Prostate gland (tissue), 2 donors: ENCODE results near the gene PACSIN1.

ENCODE experiments used
- CTCF ChIP-seq, 4 experiments: fragments of 200-600 bp in 2 of 4; fragments of 450-650 bp in 2 of 4; sonication (generic) in 2 of 4; IDR thresholded peaks; 1 replicate in 3 of 4; 2 replicates in 1 of 4; pipeline ENCODE4 v1.5.1; 2016 to 2019; ENCODE audit warnings: antibody characterized with exemption in 4 of 4, mild to moderate bottlenecking in 2 of 4, moderate library complexity in 2 of 4
- POLR2A ChIP-seq: fragments of 450-650 bp; IDR thresholded peaks from one replicate; pipeline ENCODE4 v1.6.1; 2016; ENCODE audit warnings: antibody characterized with exemption, mild to moderate bottlenecking

- TF ChIP-seq CTCF (IDR thresholded peaks at IDR 0.05) (no peak), POLR2A (no peak)
These were observed 3.6 kb downstream of the PACSIN1 start for GRCh38 chr6:34469499-34469898.
